HEK293 (cell line): ENCODE results near the gene PDZD2.
A peak's percentile ranks its signal among the peaks of the same experiment; 100 is the strongest.

Experiments used
- CTCF ChIA-PET: fragments of 350-600 bp; formaldehyde crosslinking; extraction: SDS; loops from one replicate; lab custom pipeline; 2021; ENCODE audit warnings: antibody characterized with exemption; lab: Yijun Ruan, JAX
- POLR2A ChIA-PET: fragments of 300-600 bp; formaldehyde crosslinking; extraction: SDS; loops from one replicate; lab custom pipeline; 2020; ENCODE audit warnings: antibody characterized with exemption, inconsistent platforms; lab: Yijun Ruan, JAX
- H3K27ac ChIP-seq: fragments of 200-500 bp; sonication (Bioruptor generic); 2 replicates; pipeline ENCODE4 v1.5.1; 2014; ENCODE audit warnings: low read depth, low read length, control low read depth, inconsistent platforms; ENCODE audit errors: extremely low read depth
- H3K36me3 ChIP-seq, 2 experiments: fragments of 200-500 bp in 1 of 2; sonication (Bioruptor generic) in 1 of 2; 1 replicate in 1 of 2; 2 replicates in 1 of 2; pipeline ENCODE4 v1.5.1; 2014 to 2017; ENCODE audit warnings: inconsistent platforms in 2 of 2, low read length in 2 of 2; ENCODE audit not compliant: control insufficient read depth in 2 of 2, insufficient read depth in 1 of 2
- H3K4me1 ChIP-seq: fragments of 200-500 bp; sonication (Bioruptor generic); 2 replicates; pipeline ENCODE4 v1.5.1; 2014; ENCODE audit warnings: mild to moderate bottlenecking, low read length, inconsistent platforms; ENCODE audit not compliant: control insufficient read depth, insufficient read depth
- H3K4me3 ChIP-seq: 2 replicates; pipeline ENCODE4 v1.5.1; 2011; ENCODE audit warnings: low read depth, mild to moderate bottlenecking, control low read depth, low read length, moderate library complexity
- H3K9me3 ChIP-seq: fragments of 200-500 bp; sonication (Bioruptor generic); 2 replicates; pipeline ENCODE4 v1.5.1; 2014; ENCODE audit warnings: low read depth, low read length, inconsistent platforms; ENCODE audit not compliant: control insufficient read depth, insufficient read depth
- KLF16 ChIP-seq: fragments of 450-650 bp; formaldehyde crosslinking; IDR thresholded peaks from 2 replicates; pipeline ENCODE4 v1.5.1; 2017; ENCODE audit warnings: missing biosample characterization, missing genetic modification characterization
- MEIS1 ChIP-seq: sonication (generic); formaldehyde crosslinking; IDR thresholded peaks from 2 replicates; pipeline ENCODE4 v1.8.1; 2022; ENCODE audit warnings: missing genetic modification reagents, mild to moderate bottlenecking, borderline replicate concordance
- RBAK ChIP-seq: fragments of 450-650 bp; formaldehyde crosslinking; IDR thresholded peaks from 2 replicates; pipeline ENCODE4 v1.5.1; 2016; ENCODE audit warnings: missing biosample characterization, missing genetic modification characterization
- ZEB2 ChIP-seq: fragments of 450-650 bp; formaldehyde crosslinking; IDR thresholded peaks from 2 replicates; pipeline ENCODE4 v1.5.1; 2016; ENCODE audit warnings: missing biosample characterization, missing genetic modification characterization
- ZFP69B ChIP-seq: fragments of 450-650 bp; formaldehyde crosslinking; IDR thresholded peaks from 2 replicates; pipeline ENCODE4 v1.5.1; 2016; ENCODE audit warnings: missing biosample characterization, missing genetic modification characterization
- ZNF112 ChIP-seq: fragments of 450-650 bp; formaldehyde crosslinking; IDR thresholded peaks from 2 replicates; pipeline ENCODE4 v1.5.0; 2017; ENCODE audit warnings: missing biosample characterization, missing genetic modification characterization
- ZNF114 ChIP-seq: fragments of 450-650 bp; formaldehyde crosslinking; IDR thresholded peaks from 2 replicates; pipeline ENCODE4 v1.5.0; 2017; ENCODE audit warnings: missing biosample characterization, missing genetic modification characterization
- ZNF266 ChIP-seq: fragments of 450-650 bp; formaldehyde crosslinking; IDR thresholded peaks from 2 replicates; pipeline ENCODE4 v1.5.1; 2016; ENCODE audit warnings: missing biosample characterization, missing genetic modification characterization, low read depth
- ZNF292 ChIP-seq: fragments of 450-650 bp; formaldehyde crosslinking; IDR thresholded peaks from 2 replicates; pipeline ENCODE4 v1.5.1; 2016; ENCODE audit warnings: low read depth, missing biosample characterization, missing genetic modification characterization, borderline replicate concordance
- ZNF426 ChIP-seq: fragments of 450-650 bp; formaldehyde crosslinking; IDR thresholded peaks from 2 replicates; pipeline ENCODE4 v1.5.1; 2017; ENCODE audit warnings: missing biosample characterization, missing genetic modification characterization, mild to moderate bottlenecking, inconsistent platforms, moderate library complexity
- ZNF514 ChIP-seq: fragments of 450-650 bp; formaldehyde crosslinking; IDR thresholded peaks from 2 replicates; pipeline ENCODE4 v1.5.1; 2016; ENCODE audit warnings: missing biosample characterization, missing genetic modification characterization
- ZNF664 ChIP-seq: fragments of 450-650 bp; formaldehyde crosslinking; IDR thresholded peaks from 2 replicates; pipeline ENCODE4 v1.5.1; 2016; ENCODE audit warnings: missing biosample characterization, missing genetic modification characterization
- ZNF768 ChIP-seq: fragments of 450-650 bp; formaldehyde crosslinking; IDR thresholded peaks from 2 replicates; pipeline ENCODE4 v1.5.1; 2018; ENCODE audit warnings: missing biosample characterization, mild to moderate bottlenecking, missing genetic modification characterization
- ZNF837 ChIP-seq: fragments of 450-650 bp; formaldehyde crosslinking; IDR thresholded peaks from 2 replicates; pipeline ENCODE4 v1.5.1; 2016; ENCODE audit warnings: missing biosample characterization, missing genetic modification characterization
- TF ChIP-seq, protein P1 (sequence below): fragments of 450-650 bp; formaldehyde crosslinking; IDR thresholded peaks from 2 replicates; pipeline ENCODE4 v1.5.1; 2016; ENCODE audit warnings: missing biosample characterization, missing genetic modification characterization
- TF ChIP-seq, protein P2 (sequence below): fragments of 450-650 bp; formaldehyde crosslinking; IDR thresholded peaks from 2 replicates; pipeline ENCODE4 v1.5.1; 2016; ENCODE audit warnings: missing biosample characterization, missing genetic modification characterization, low read depth
- TF ChIP-seq, protein P3 (sequence below): fragments of 450-650 bp; formaldehyde crosslinking; conservative IDR thresholded peaks from 2 replicates; pipeline ENCODE4 v1.5.1; 2016; ENCODE audit warnings: low read depth, missing biosample characterization, missing genetic modification characterization
- TF ChIP-seq, protein P4 (sequence below): fragments of 450-650 bp; formaldehyde crosslinking; IDR thresholded peaks from 2 replicates; pipeline ENCODE4 v1.5.1; 2016; ENCODE audit warnings: missing biosample characterization, missing genetic modification characterization, borderline replicate concordance
- TF ChIP-seq, protein P5 (sequence below): fragments of 450-650 bp; formaldehyde crosslinking; IDR thresholded peaks from 2 replicates; pipeline ENCODE4; 2016; ENCODE audit warnings: missing biosample characterization, missing genetic modification characterization

Gene PDZD2

DNA sequence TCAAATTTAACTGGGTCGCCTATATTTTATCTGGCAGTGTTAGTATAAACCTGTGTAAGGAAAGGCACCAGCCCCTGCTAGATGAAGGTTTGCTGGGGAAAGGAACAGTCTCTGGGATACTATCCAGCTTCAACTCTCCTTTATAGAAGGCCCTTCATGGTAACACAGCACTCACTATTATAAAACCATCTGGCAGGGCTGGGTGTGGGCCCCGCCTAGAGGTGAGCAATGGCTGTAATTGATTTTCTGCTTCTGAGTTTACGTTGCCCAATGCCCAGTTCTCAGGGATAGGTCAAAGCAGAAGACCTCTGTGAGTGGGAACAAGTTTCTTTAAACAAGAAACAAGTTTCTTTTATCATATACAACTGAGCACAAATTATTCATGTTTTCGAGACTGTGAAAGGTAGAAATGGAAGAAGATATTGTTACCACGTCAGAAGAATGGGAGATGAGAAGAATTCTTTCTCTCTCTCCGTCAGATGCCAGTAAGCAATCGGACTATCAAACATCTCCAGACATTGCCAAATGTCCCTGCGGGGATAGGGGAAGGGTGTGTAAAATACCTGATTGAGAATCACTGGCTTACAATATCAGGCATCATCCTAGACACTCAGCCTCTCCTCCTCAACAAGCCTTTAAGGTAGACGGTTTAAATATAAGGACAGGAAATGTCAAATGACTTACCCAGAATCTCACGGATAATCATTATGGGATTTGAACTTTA lies 205.9 kb downstream of the PDZD2 start:
- no peak overlapping the region for H3K27ac ChIP-seq
- H3K36me3 ChIP-seq, result no peaks in the 10 kb centered on the region
- no peaks in the 10 kb centered on the region for H3K9me3 ChIP-seq
- H3K4me3 ChIP-seq, result no peak overlapping the region
- ChIA-PET CTCF (interaction anchor here (1.1 kb wide), 1 partner anchor 9 kb away, joined by 4 read pairs; no protein-coding TSS in a partner anchor), POLR2A (no interaction called here)
- H3K4me1 ChIP-seq, result no peaks in the 10 kb centered on the region
- peak; percentile 76; the same call in 1 of the 2 replicates for TF ChIP-seq ZFP69B (tag by site-specific recombination)
- TF ChIP-seq, protein P1, sequence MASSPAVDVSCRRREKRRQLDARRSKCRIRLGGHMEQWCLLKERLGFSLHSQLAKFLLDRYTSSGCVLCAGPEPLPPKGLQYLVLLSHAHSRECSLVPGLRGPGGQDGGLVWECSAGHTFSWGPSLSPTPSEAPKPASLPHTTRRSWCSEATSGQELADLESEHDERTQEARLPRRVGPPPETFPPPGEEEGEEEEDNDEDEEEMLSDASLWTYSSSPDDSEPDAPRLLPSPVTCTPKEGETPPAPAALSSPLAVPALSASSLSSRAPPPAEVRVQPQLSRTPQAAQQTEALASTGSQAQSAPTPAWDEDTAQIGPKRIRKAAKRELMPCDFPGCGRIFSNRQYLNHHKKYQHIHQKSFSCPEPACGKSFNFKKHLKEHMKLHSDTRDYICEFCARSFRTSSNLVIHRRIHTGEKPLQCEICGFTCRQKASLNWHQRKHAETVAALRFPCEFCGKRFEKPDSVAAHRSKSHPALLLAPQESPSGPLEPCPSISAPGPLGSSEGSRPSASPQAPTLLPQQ (tag by site-specific recombination), result peak; percentile 86
- TF ChIP-seq, protein P2, sequence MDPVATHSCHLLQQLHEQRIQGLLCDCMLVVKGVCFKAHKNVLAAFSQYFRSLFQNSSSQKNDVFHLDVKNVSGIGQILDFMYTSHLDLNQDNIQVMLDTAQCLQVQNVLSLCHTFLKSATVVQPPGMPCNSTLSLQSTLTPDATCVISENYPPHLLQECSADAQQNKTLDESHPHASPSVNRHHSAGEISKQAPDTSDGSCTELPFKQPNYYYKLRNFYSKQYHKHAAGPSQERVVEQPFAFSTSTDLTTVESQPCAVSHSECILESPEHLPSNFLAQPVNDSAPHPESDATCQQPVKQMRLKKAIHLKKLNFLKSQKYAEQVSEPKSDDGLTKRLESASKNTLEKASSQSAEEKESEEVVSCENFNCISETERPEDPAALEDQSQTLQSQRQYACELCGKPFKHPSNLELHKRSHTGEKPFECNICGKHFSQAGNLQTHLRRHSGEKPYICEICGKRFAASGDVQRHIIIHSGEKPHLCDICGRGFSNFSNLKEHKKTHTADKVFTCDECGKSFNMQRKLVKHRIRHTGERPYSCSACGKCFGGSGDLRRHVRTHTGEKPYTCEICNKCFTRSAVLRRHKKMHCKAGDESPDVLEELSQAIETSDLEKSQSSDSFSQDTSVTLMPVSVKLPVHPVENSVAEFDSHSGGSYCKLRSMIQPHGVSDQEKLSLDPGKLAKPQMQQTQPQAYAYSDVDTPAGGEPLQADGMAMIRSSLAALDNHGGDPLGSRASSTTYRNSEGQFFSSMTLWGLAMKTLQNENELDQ (tag by site-specific recombination), result no peak

DNA sequence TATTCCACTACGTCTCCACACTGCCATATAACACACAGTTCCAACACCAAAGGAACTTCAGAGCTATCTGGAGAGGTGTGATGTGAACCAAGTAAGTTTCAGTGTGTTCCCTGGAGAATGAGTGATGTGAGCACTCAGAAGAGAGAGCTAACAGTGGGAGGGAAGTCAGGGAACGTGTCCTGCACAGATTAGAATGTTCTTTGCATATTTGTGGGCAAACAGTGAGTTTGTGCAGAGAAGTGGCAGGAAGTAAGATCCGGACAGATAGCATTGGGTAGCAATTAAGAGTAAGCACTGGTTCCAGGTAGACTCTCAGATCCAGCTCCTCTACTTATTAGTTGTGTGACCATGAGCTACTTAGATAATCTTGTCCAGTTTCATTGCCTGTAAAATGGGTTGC lies 206.4 kb downstream of the PDZD2 start:
- no peak overlapping the region for H3K27ac ChIP-seq
- no peaks in the 10 kb centered on the region for H3K9me3 ChIP-seq
- H3K4me1 ChIP-seq, result no peaks in the 10 kb centered on the region
- ChIA-PET CTCF (interaction anchor here (1.1 kb wide), 1 partner anchor 9 kb away, joined by 4 read pairs; no protein-coding TSS in a partner anchor), POLR2A (no interaction called here)
- TF ChIP-seq ZEB2 (tag by site-specific recombination) (no peak), ZNF114 (tag by site-specific recombination) (no peak), ZNF292 (tag by site-specific recombination) (no peak), ZNF266 (tag by site-specific recombination) (no peak), ZNF426 (no peak), ZNF514 (tag by site-specific recombination) (no peak), KLF16 (no peak), ZNF768 (tag by site-specific recombination) (no peak), MEIS1 (CRISPR knock-in tag) (no peak), ZNF664 (tag by site-specific recombination) (no peak), RBAK (tag by site-specific recombination) (no peak), ZNF112 (tag by site-specific recombination) (no peak), ZFP69B (tag by site-specific recombination) (no peak), ZNF837 (tag by site-specific recombination) (no peak)
- TF ChIP-seq, protein P3, sequence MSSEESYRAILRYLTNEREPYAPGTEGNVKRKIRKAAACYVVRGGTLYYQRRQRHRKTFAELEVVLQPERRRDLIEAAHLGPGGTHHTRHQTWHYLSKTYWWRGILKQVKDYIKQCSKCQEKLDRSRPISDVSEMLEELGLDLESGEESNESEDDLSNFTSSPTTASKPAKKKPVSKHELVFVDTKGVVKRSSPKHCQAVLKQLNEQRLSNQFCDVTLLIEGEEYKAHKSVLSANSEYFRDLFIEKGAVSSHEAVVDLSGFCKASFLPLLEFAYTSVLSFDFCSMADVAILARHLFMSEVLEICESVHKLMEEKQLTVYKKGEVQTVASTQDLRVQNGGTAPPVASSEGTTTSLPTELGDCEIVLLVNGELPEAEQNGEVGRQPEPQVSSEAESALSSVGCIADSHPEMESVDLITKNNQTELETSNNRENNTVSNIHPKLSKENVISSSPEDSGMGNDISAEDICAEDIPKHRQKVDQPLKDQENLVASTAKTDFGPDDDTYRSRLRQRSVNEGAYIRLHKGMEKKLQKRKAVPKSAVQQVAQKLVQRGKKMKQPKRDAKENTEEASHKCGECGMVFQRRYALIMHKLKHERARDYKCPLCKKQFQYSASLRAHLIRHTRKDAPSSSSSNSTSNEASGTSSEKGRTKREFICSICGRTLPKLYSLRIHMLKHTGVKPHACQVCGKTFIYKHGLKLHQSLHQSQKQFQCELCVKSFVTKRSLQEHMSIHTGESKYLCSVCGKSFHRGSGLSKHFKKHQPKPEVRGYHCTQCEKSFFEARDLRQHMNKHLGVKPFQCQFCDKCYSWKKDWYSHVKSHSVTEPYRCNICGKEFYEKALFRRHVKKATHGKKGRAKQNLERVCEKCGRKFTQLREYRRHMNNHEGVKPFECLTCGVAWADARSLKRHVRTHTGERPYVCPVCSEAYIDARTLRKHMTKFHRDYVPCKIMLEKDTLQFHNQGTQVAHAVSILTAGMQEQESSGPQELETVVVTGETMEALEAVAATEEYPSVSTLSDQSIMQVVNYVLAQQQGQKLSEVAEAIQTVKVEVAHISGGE, result no peak
- TF ChIP-seq, protein P4, sequence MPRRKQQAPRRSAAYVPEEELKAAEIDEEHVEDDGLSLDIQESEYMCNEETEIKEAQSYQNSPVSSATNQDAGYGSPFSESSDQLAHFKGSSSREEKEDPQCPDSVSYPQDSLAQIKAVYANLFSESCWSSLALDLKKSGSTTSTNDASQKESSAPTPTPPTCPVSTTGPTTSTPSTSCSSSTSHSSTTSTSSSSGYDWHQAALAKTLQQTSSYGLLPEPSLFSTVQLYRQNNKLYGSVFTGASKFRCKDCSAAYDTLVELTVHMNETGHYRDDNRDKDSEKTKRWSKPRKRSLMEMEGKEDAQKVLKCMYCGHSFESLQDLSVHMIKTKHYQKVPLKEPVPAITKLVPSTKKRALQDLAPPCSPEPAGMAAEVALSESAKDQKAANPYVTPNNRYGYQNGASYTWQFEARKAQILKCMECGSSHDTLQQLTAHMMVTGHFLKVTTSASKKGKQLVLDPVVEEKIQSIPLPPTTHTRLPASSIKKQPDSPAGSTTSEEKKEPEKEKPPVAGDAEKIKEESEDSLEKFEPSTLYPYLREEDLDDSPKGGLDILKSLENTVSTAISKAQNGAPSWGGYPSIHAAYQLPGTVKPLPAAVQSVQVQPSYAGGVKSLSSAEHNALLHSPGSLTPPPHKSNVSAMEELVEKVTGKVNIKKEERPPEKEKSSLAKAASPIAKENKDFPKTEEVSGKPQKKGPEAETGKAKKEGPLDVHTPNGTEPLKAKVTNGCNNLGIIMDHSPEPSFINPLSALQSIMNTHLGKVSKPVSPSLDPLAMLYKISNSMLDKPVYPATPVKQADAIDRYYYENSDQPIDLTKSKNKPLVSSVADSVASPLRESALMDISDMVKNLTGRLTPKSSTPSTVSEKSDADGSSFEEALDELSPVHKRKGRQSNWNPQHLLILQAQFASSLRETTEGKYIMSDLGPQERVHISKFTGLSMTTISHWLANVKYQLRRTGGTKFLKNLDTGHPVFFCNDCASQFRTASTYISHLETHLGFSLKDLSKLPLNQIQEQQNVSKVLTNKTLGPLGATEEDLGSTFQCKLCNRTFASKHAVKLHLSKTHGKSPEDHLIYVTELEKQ (tag by site-specific recombination), result no peak
- TF ChIP-seq, protein P5, sequence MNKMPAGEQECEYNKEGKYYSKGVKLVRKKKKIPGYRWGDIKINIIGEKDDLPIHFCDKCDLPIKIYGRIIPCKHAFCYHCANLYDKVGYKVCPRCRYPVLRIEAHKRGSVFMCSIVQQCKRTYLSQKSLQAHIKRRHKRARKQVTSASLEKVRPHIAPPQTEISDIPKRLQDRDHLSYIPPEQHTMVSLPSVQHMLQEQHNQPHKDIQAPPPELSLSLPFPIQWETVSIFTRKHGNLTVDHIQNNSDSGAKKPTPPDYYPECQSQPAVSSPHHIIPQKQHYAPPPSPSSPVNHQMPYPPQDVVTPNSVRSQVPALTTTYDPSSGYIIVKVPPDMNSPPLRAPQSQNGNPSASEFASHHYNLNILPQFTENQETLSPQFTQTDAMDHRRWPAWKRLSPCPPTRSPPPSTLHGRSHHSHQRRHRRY (tag by site-specific recombination), result no peak
- TF ChIP-seq, protein P1 (tag by site-specific recombination), result no peak
- H3K4me3 ChIP-seq, result no peak overlapping the region
- no peaks in the 10 kb centered on the region for H3K36me3 ChIP-seq
